Right atrium auricular region (tissue), 2 donors: Measurements from ENCODE around the gene MTAP. TPM values are rescaled to one million over a fixed set of nuclear protein-coding genes. Genes with fewer than 3 reads are reported as not detected.

Source experiments
- DNase-seq: peaks from one replicate; pipeline ENCODE4 v3.0.0-alpha.2; 2019; ENCODE audit warnings: low spot score
- H3K27ac ChIP-seq, 2 donors: fragments of 200-600 bp; sonication (generic); 1 replicate in 1 of 2; 2 replicates in 1 of 2; pipeline ENCODE4 v1.5.1; 2016 to 2019
- H3K27me3 ChIP-seq, 2 donors: fragments of 200-600 bp; sonication (generic); one replicate each; pipeline versions ENCODE4 v1.5.1 to v1.6.0; 2017 to 2019
- H3K36me3 ChIP-seq: fragments of 200-600 bp; sonication (generic); one replicate; pipeline ENCODE4 v1.5.1; 2016
- H3K4me1 ChIP-seq, 2 donors: fragments of 200-600 bp; sonication (generic); one replicate each; pipeline versions ENCODE4 v1.5.1 to v1.6.0; 2017 to 2019
- H3K4me3 ChIP-seq, 2 donors: fragments of 200-600 bp; sonication (generic); 1 replicate in 1 of 2; 2 replicates in 1 of 2; pipeline ENCODE4 v1.5.1; 2017 to 2019; ENCODE audit warnings: mild to moderate bottlenecking in 1 of 2, moderate library complexity in 1 of 2
- H3K9me3 ChIP-seq, 2 donors: fragments of 200-600 bp; sonication (generic); one replicate each; pipeline ENCODE4 v1.5.1; 2019
- total RNA-seq, 2 donors: library from RNA; depleted of rRNA; stranded (reverse); fragments of >200 nt; gene quantifications; one replicate each; pipeline ENCODE4 v1.1.0, GENCODE V29; 2016
- TF ChIP-seq, protein P1 (sequence below), 2 donors: fragments of 200-600 bp; sonication (generic); IDR thresholded peaks; one replicate each; pipeline ENCODE4 v1.5.1; 2019; ENCODE audit warnings: antibody characterized with exemption in 2 of 2

The MTAP gene
- total RNA-seq, 2 donors from 2014 or later: 9.1 to 10.3 TPM

DNA sequence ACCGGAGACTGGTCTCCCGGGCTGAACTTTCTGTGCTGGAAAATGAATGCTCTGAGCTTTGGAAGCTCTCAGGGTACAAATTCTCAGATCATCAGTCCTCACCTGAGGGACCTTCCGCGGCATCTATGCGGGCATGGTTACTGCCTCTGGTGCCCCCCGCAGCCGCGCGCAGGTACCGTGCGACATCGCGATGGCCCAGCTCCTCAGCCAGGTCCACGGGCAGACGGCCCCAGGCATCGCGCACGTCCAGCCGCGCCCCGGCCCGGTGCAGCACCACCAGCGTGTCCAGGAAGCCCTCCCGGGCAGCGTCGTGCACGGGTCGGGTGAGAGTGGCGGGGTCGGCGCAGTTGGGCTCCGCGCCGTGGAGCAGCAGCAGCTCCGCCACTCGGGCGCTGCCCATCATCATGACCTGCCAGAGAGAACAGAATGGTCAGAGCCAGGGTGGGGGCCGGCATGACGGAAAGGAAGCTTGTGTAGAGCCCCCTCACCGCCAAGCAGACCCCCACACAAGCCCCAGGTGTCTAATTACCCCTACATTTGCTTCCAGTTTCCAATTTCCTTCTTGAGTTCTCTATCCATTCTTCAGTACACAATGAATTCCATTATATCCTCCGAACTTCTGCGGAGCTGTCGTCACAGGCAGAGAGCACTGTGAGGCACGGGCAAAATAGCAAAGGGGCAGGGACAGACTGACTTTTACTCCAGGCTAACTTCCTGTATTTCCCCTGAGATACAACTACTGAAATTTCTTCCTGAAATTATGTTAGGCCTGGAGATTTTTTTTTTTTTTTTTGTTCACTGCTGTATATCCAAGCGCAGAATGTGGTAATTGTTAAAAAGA is 168.6 kb downstream of the MTAP start:
- Histone ChIP-seq H3K9me3 (no peaks in the 10 kb centered on the region), H3K4me3 (no peak overlapping the region), H3K4me1 (peaks cover 0 to 31% of the 10 kb centered on the region in 2 donors), H3K27me3 (peaks cover 75 to 78% of the 10 kb centered on the region in 2 donors), H3K36me3 (no peaks in the 10 kb centered on the region), H3K27ac (no peak overlapping the region)
- DNase-seq: no peak
- TF ChIP-seq, protein P1, sequence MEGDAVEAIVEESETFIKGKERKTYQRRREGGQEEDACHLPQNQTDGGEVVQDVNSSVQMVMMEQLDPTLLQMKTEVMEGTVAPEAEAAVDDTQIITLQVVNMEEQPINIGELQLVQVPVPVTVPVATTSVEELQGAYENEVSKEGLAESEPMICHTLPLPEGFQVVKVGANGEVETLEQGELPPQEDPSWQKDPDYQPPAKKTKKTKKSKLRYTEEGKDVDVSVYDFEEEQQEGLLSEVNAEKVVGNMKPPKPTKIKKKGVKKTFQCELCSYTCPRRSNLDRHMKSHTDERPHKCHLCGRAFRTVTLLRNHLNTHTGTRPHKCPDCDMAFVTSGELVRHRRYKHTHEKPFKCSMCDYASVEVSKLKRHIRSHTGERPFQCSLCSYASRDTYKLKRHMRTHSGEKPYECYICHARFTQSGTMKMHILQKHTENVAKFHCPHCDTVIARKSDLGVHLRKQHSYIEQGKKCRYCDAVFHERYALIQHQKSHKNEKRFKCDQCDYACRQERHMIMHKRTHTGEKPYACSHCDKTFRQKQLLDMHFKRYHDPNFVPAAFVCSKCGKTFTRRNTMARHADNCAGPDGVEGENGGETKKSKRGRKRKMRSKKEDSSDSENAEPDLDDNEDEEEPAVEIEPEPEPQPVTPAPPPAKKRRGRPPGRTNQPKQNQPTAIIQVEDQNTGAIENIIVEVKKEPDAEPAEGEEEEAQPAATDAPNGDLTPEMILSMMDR (IDR thresholded peaks at IDR 0.05): no peak

DNA sequence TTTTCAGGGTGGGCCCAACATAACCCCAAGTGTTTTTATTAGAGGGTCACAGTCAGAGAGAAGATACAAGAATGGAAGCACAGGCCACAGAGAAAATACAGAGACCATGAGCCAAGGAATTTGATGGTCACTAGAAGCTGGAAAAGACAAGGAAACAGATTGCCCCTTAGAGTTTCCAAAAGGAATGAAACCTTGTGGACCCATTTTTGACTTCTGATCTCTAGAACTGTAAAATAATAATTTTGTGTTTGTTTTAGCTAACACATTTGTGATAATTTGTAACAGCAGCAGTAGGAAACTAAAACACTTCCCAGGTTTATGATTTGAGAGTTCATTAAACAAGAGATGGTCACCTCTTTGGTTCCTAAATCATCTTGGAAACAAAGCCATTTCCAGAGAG is 169.9 kb downstream of the MTAP start:
- no peak overlapping the region for H3K27ac ChIP-seq
- TF ChIP-seq, protein P1 (IDR thresholded peaks at IDR 0.05): no peak
- H3K27me3 ChIP-seq: peaks cover 74 to 79% of the 10 kb centered on the region in 2 donors
- no peak for DNase-seq
- H3K36me3 ChIP-seq: no peaks in the 10 kb centered on the region
- peaks cover 0 to 31% of the 10 kb centered on the region in 2 donors for H3K4me1 ChIP-seq
- H3K4me3 ChIP-seq: no peak overlapping the region
- no peaks in the 10 kb centered on the region for H3K9me3 ChIP-seq

DNA sequence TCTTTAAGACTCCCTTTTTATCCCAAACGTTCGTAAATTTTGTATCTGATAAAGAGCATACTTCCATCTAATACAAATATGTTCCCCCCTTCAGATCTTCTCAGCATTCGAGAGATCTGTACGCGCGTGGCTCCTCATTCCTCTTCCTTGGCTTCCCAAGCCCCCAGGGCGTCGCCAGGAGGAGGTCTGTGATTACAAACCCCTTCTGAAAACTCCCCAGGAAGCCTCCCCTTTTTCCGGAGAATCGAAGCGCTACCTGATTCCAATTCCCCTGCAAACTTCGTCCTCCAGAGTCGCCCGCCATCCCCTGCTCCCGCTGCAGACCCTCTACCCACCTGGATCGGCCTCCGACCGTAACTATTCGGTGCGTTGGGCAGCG is 171.9 kb downstream of the MTAP start:
- Histone ChIP-seq H3K4me3 (peak overlapping the region; percentile 27 to 49), H3K27me3 (peaks cover 61 to 74% of the 10 kb centered on the region in 2 donors), H3K36me3 (no peaks in the 10 kb centered on the region), H3K27ac (no peak overlapping the region), H3K4me1 (peaks cover 0 to 23% of the 10 kb centered on the region in 2 donors), H3K9me3 (no peaks in the 10 kb centered on the region)
- TF ChIP-seq, protein P1 (IDR thresholded peaks at IDR 0.05): no peak
- no peak for DNase-seq

DNA sequence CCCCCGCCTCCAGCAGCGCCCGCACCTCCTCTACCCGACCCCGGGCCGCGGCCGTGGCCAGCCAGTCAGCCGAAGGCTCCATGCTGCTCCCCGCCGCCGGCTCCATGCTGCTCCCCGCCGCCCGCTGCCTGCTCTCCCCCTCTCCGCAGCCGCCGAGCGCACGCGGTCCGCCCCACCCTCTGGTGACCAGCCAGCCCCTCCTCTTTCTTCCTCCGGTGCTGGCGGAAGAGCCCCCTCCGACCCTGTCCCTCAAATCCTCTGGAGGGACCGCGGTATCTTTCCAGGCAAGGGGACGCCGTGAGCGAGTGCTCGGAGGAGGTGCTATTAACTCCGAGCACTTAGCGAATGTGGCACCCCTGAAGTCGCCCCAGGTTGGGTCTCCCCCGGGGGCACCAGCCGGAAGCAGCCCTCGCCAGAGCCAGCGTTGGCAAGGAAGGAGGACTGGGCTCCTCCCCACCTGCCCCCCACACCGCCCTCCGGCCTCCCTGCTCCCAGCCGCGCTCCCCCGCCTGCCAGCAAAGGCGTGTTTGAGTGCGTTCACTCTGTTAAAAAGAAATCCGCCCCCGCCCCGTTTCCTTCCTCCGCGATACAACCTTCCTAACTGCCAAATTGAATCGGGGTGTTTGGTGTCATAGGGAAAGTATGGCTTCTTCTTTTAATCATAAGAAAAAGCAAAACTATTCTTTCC is 172.4 kb downstream of the MTAP start:
- Histone ChIP-seq H3K27ac (no peak overlapping the region), H3K4me3 (peak overlapping the region; percentile 27 to 49), H3K4me1 (peaks cover 0 to 23% of the 10 kb centered on the region in 2 donors), H3K36me3 (no peaks in the 10 kb centered on the region), H3K27me3 (peaks cover 56 to 70% of the 10 kb centered on the region in 2 donors), H3K9me3 (no peaks in the 10 kb centered on the region)
- TF ChIP-seq, protein P1 (IDR thresholded peaks at IDR 0.05): no peak
- no peak for DNase-seq

DNA sequence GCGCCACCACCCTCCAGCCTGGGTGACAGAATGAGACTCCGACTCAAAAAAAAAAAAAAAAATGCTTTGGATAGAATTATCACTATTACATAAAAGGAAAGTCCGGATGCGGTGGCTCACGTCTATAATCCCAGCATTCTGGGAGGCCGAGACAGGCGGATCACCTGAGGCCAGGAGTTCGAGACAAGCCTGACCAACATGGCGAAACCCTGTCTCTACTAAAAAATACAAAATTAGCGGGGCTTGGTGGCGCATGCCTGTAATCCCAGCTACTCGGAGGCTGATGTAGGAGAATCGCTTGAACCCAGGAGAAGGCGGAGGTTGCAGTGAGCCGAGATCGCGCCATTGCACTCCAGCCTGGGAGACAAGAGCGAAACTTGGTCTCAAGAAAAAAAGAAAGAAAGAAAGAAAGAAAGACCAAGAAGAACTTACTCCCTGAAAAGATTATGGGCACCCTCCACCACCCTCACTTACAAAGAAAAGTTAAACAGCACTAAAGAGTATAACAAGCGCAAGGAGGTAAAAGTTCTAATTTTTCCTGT is 174.0 kb downstream of the MTAP start:
- TF ChIP-seq, protein P1 (IDR thresholded peaks at IDR 0.05): no peak
- no peaks in the 10 kb centered on the region for H3K36me3 ChIP-seq
- no peak for DNase-seq
- H3K27me3 ChIP-seq: peaks cover 42 to 56% of the 10 kb centered on the region in 2 donors
- H3K9me3 ChIP-seq: no peaks in the 10 kb centered on the region
- no peak overlapping the region for H3K27ac ChIP-seq
- H3K4me1 ChIP-seq: peaks cover 0 to 15% of the 10 kb centered on the region in 2 donors
- H3K4me3 ChIP-seq: no peak overlapping the region
